ENCODE data around the gene POU4F3. TPM values are rescaled to one million over a fixed set of nuclear protein-coding genes. Genes with fewer than 3 reads are reported as not detected.
"Not testable (repeated sequence)": the region's sequence is repeated elsewhere in the genome, so short reads cannot be mapped to it uniquely, and the experiment has no call there.

The POU4F3 gene
- not detected for total RNA-seq
- long read RNA-seq, result 0 reads

DNA sequence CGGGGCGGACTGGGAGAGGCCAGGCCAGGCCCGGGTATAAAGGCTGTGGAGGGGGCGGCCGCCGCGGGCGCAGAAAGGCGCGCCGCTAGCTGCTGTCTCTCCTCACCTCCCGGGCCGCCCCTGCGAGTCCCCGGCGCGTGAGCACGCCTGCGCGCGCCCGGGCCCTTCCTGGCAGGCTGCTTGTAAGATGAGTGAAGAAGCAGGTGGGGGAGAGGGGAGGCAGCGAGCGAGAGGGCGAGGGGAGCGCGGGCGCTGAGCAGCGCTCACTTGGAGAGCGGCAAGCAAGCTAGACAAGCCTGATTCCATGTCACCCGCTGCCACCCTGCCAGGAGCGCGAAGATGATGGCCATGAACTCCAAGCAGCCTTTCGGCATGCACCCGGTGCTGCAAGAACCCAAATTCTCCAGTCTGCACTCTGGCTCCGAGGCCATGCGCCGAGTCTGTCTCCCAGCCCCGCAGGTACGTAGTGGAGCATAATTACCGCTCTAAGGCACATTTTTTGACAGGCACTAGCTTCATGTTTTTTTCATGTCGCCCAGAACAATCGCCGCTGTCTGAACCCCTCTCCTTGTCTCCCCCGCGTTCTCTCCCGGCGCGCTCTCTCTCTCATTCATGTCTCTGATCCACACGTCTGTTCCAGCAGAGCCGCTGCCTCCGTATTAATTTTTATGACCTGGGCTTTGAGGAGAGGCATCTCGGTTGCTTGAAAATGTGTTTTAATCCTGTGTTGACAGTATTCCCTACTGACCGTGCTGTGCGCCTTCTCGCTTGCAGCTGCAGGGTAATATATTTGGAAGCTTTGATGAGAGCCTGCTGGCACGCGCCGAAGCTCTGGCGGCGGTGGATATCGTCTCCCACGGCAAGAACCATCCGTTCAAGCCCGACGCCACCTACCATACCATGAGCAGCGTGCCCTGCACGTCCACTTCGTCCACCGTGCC, at the start of gene POU4F3:
Gene POU4F3, plus strand, starts transcription at position 66 of the 941 bp plus-strand sequence. Its CDS starts 274 bp downstream, at position 340.
- ATAC-seq (no peak), DNase-seq (no peak)
- intact Hi-C loops (cut with micrococcal nuclease), result no loop called here

GRCh38 chr5:146290318-146290717, 48.3 kb upstream of the POU4F3 start:
- DNase-seq, result no peak
- intact Hi-C loops (cut with micrococcal nuclease), result loop anchor here (2.0 kb wide), 1 partner anchor 136 kb away; no protein-coding TSS in a partner anchor
- no peak for ATAC-seq

DNA sequence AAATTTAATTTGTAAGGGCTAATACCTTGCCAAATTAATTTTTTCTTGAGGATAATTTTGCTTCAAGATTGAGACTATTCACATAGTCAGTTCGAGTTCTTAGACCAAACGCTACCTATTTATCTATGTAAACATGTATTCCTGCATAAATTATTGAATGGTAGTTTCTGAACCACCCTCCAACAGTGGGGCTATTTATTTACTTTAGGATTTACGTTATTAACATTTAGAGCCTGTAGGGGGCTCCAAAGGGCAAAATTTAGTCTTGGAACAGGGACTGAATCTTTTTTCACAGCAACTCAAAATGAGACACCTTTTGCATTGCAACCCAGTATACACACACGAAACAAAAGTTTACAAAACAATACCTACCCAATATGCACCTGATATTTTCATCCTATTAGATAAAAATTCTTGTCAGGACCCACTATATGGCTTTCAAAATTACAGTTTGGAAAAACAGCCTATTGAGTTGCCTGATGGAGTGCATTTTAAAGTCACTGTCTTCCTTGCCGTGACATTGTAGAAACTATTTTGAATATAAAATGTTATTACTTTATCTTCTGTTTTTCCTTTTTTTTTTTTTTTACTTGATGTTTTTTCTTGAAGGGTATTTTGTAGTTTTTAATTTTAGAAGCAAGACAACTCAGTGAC, 47.1 kb upstream of the POU4F3 start:
- DNase-seq, result no peak
- intact Hi-C loops (cut with micrococcal nuclease), result loop anchor here (2.0 kb wide), 1 partner anchor 135 kb away; no protein-coding TSS in a partner anchor
- ATAC-seq, result peak; percentile 66

DNA sequence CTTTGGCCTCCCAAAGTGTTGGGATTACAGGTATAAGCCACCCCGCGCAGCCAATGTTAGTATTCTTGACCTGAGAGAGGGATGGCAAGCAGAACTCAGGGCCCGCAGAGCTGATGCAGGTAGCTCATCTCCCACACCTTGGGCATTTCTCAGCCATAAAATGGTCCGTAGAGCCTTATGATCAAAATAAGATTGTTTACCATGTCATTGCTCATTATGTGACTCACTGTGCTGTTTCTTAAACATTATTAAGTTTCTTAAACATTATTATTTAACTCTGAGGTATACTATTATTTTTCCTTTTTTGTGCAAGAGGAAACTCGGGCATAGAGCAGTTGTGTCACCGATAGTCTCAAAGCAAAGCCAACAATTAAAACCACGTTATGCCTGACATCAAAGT, 42.4 kb upstream of the POU4F3 start:
- no peak for ATAC-seq
- intact Hi-C loops (cut with micrococcal nuclease), result no loop called here
- no peak for DNase-seq

DNA sequence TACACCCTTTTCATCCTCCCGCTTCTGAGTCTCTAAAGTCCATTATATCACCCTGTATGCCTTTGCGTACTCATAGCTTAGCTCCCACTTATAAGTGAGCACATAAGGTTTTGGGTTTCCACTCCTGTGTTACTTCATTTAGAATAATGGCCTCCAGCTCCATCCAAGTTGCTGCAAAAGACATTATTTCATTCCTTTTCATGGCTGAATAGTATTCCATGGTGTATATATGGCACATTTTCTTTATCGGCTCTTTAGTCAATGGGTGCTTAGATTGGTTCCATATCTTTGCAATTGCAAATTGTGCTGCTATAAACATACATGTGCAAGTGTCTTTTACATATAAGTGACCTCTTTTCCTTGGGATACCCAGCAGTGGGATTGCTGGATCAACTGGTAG, 39.7 kb upstream of the POU4F3 start:
- intact Hi-C loops (cut with micrococcal nuclease); DNase-seq; ATAC-seq: not testable (repeated sequence)

- DNase-seq (no peak), ATAC-seq (no peak)
- intact Hi-C loops (cut with micrococcal nuclease), result no loop called here
Observed at GRCh38 chr5:146301626-146302025, 37.0 kb upstream of the POU4F3 start.

DNA sequence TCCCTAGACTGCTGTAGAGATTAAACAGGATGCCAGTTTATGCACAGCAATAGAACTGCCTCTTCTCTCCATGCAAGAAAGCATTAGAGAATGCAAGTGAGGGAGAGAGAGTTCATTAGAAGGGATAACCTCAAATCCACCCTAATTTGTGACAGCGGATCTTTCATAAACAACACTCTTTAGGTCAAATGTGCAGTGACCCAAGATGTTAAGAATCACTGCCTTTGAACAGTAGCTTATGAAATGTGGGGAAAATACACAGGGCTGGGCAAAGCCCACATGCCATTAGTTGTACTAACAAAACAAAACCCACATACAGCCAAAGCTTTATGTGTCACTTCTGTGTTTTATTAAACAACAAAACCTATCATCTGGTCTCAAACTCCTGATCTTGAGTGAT, 36.2 kb upstream of the POU4F3 start:
- intact Hi-C loops (cut with micrococcal nuclease), result no loop called here

DNA sequence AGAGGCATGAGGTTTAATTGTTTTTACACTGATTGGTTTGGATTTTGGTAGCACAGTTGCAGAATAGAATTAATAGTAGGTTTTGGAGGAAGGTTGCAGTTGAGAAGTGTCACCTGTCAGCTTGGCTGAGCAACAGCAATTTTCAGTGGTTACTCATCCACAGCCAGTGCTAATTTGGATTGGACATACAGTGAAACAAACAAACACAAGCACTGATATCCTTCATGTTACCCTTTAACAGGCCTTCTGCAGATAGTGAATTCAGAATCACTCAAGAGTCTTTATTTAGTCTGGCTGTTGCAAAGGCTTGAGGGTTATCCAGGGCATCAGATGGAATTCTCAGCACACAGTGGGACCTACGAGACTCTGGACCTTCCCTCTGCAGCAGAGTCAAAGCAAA, 31.8 kb upstream of the POU4F3 start:
- DNase-seq (no peak), ATAC-seq (peak; percentile 97)
- intact Hi-C loops (cut with micrococcal nuclease), result no loop called here

More for the DNA sequence above, 36.2 kb upstream of the POU4F3 start:
- DNase-seq (no peak), ATAC-seq (no peak)

- intact Hi-C loops (cut with micrococcal nuclease), result no loop called here
- DNase-seq, result no peak
- ATAC-seq, result no peak
Observed at GRCh38 chr5:146307796-146308195, 30.8 kb upstream of the POU4F3 start.

DNA sequence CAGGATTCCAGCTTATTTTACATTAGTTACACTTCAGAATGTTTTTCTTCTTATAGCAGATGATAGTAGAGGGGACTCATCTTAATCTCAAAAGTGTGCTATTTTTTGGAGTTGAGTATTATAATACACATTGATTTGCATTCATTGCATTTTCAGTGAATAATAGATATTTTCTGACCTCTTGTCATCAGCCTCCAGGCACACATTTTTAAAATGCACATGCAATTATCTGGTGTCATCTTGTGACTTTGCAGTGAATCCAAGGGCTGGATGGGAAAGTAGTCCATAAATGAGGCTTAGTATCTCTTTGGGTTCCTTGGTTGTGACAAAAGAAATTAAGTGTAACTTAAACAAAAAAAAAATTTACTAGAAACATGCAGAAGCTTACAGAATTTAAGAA, 28.1 kb upstream of the POU4F3 start:
- no peak for DNase-seq
- intact Hi-C loops (cut with micrococcal nuclease), result no loop called here
- ATAC-seq, result no peak

DNA sequence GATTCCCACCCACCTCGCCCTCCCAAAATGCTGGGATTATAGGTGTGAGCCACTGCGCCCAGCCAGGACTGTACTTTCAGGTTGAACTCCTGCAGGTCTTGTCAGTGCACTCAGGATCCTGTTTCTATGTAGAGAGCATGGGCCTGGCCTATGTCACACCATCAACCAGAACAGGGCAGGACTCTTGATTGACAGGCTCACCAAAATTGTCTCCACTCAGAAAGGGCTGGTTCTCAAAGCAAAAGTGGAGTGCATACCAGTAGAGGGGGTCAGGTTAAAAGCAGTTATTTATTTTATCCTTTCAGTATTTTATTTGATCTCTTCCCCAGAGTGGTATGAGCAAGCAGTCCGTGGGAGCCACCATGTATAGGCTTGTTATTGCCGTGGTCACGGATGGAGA, 27.4 kb upstream of the POU4F3 start:
- intact Hi-C loops (cut with micrococcal nuclease), result no loop called here
- DNase-seq, result no peak
- no peak for ATAC-seq

GRCh38 chr5:146313027-146313426, 25.6 kb upstream of the POU4F3 start:
- DNase-seq, result no peak
- intact Hi-C loops (cut with micrococcal nuclease), result no loop called here
- no peak for ATAC-seq

GRCh38 chr5:146321571-146321970, 17.1 kb upstream of the POU4F3 start:
- DNase-seq, result no peak

GRCh38 chr5:146327257-146327870, 11.3 kb upstream of the POU4F3 start:
- DNase-seq (no peak), ATAC-seq (no peak)
- intact Hi-C loops (cut with micrococcal nuclease), result no loop called here

More at GRCh38 chr5:146321571-146321970, 17.1 kb upstream of the POU4F3 start:
- no peak for ATAC-seq
- intact Hi-C loops (cut with micrococcal nuclease), result no loop called here

DNA sequence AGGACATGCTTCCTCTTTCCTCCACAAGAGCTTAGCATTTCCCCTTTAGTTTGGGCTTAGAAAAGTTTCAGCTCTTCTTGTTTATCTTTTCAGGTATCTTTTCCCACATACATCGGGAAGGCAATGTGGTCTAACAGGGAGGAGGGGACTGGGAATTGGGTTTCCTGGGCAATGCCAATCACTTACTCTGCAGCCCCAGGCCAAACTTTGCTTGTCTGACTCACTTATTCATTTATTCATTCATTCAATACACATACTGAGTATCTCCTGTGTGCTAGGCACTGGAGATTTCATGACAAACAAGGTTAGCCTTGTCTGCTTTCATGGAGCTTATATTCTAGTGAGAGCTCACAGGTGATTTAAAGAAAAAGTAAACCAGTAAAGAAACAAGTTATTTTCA, 10.7 kb upstream of the POU4F3 start:
- no peak for ATAC-seq
- intact Hi-C loops (cut with micrococcal nuclease), result no loop called here
- no peak for DNase-seq

GRCh38 chr5:146329697-146330096, 8.9 kb upstream of the POU4F3 start:
- DNase-seq (no peak), ATAC-seq (no peak)
- intact Hi-C loops (cut with micrococcal nuclease), result no loop called here

- ATAC-seq (no peak), DNase-seq (no peak)
- intact Hi-C loops (cut with micrococcal nuclease), result no loop called here
Observed at GRCh38 chr5:146331423-146331822, 7.2 kb upstream of the POU4F3 start.

- no peak for DNase-seq
- intact Hi-C loops (cut with micrococcal nuclease), result no loop called here
- no peak for ATAC-seq
Observed at GRCh38 chr5:146334074-146334533, 4.5 kb upstream of the POU4F3 start.

GRCh38 chr5:146336197-146336596, 2.4 kb upstream of the POU4F3 start:
- intact Hi-C loops (cut with micrococcal nuclease), result no loop called here
- ATAC-seq (no peak), DNase-seq (no peak)
